Measurements from ENCODE around the gene NPAS3.

- TF ChIP-seq, protein P1, sequence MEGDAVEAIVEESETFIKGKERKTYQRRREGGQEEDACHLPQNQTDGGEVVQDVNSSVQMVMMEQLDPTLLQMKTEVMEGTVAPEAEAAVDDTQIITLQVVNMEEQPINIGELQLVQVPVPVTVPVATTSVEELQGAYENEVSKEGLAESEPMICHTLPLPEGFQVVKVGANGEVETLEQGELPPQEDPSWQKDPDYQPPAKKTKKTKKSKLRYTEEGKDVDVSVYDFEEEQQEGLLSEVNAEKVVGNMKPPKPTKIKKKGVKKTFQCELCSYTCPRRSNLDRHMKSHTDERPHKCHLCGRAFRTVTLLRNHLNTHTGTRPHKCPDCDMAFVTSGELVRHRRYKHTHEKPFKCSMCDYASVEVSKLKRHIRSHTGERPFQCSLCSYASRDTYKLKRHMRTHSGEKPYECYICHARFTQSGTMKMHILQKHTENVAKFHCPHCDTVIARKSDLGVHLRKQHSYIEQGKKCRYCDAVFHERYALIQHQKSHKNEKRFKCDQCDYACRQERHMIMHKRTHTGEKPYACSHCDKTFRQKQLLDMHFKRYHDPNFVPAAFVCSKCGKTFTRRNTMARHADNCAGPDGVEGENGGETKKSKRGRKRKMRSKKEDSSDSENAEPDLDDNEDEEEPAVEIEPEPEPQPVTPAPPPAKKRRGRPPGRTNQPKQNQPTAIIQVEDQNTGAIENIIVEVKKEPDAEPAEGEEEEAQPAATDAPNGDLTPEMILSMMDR (conservative IDR thresholded peaks at IDR 0.05; ENCODE audit: low read length): no peak
- TF ChIP-seq EZH2phosphoT487 (IDR thresholded peaks at IDR 0.05; ENCODE audit: borderline replicate concordance, low read depth, low read length): no peak
Observed at GRCh38 chr14:33486332-33486890, 547.7 kb downstream of the NPAS3 start.
